ENCODE results near the gene EVPL. TPM values are rescaled to one million over a fixed set of nuclear protein-coding genes. Genes with fewer than 3 reads are reported as not detected.

EVPL gene
- total and polyA plus RNA-seq, 10 of the 15 experiments (the other 5 are each of a cell fraction or from before 2014, with no cell fraction given), result 0.03 TPM; not detected in 9

DNA sequence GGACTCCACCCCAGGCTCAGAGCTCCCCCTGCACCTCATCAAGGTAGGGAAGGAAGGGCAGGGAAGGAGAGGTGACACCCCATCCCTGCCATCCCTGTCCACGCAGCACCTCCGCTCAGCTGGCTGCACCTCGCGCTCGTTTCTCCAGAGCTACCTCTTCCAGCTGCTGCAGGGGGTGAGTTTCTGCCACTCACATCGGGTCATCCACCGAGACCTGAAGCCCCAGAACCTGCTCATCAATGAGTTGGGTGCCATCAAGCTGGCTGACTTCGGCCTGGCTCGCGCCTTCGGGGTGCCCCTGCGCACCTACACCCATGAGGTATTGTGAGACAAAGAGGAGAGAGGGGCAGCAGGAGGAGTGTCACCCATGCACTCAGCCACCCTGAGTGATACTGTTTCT lies 25.0 kb downstream of the EVPL start:
- Histone ChIP-seq H3K36me3 (ENCODE audit: control insufficient read depth in 2 of 2, insufficient read depth in 2 of 2, low read length in 1 of 2) (no peaks in the 10 kb centered on the region; a peak in 1 of 4 replicates), H4K20me1 (ENCODE audit: control insufficient read depth, insufficient read depth) (no peaks in the 10 kb centered on the region), H3K4me3 (no peak overlapping the region), H3K9me3 (replicated peaks; ENCODE audit: control insufficient read depth, insufficient read depth, low read length) (no peaks in the 10 kb centered on the region), H3K4me1 (ENCODE audit: control insufficient read depth, insufficient read depth, low read length) (peaks cover 4% of the 10 kb centered on the region), H2AFZ (ENCODE audit: control insufficient read depth, low read depth, low read length) (no peak overlapping the region), H3K27me3 (replicated peaks in 1 of 2; ENCODE audit: control insufficient read depth in 2 of 2, insufficient read depth in 2 of 2, low read length in 1 of 2) (no peaks in the 10 kb centered on the region), H3K79me2 (ENCODE audit: control insufficient read depth, insufficient read depth, low read length) (no peaks in the 10 kb centered on the region), H3K9ac (ENCODE audit: control insufficient read depth, insufficient read depth, low read length) (no peak overlapping the region), H3K4me2 (ENCODE audit: control insufficient read depth, insufficient read depth) (no peak overlapping the region), H3K27ac (ENCODE audit: control insufficient read depth, insufficient read depth) (no peak overlapping the region)
- ChIA-PET SMC1A (ENCODE audit: uncharacterized antibody, unreplicated experiment) (interaction anchor here (1.2 to 10.8 kb wide), 5 partner anchors 13 to 96 kb away, joined by 3 to 61 read pairs (median 6); partner anchors contain the start of genes ACOX1, MRPL38 and TEN1), POLR2A (interaction anchor here (0.7 to 2.2 kb wide), 3 partner anchors 97 to 146 kb away, joined by 3 to 8 read pairs (median 7); partner anchors contain the start of genes MRPL38 and WBP2), RAD21 (ENCODE audit: unreplicated experiment) (interaction anchor here (0.6 to 1.9 kb wide), 4 partner anchors 22 to 278 kb away, joined by 3 to 4 read pairs (median 4); no protein-coding TSS in a partner anchor), CTCF (interaction anchor here (0.8 to 12.8 kb wide), 8 partner anchors 10 to 249 kb away, joined by 3 to 128 read pairs (median 4); partner anchors contain the start of genes MRPL38 and TRIM65)
- in situ Hi-C loops (cut with MboI) (no loop called here), intact Hi-C loops (cut with micrococcal nuclease; ENCODE audit: unreplicated experiment) (no loop called here)
- no TSS peak for BruUV-seq (replicated peaks)
- TF ChIP-seq SMAD5 (IDR thresholded peaks at IDR 0.05; ENCODE audit: low read depth) (no peak), CBFB (IDR thresholded peaks at IDR 0.05; ENCODE audit: low read depth) (no peak), DPF2 (IDR thresholded peaks at IDR 0.05) (no peak), ETV6 (conservative IDR thresholded peaks at IDR 0.05 in 1 of 2, IDR thresholded peaks at IDR 0.05 in 1 of 2; ENCODE audit: borderline replicate concordance in 1 of 2, low read depth in 1 of 2) (no peak), USF2 (IDR thresholded peaks at IDR 0.05; ENCODE audit: borderline replicate concordance, low read depth, low read length) (no peak), ASH2L (IDR thresholded peaks at IDR 0.05; ENCODE audit: borderline replicate concordance, low read depth) (no peak), IRF5 (IDR thresholded peaks at IDR 0.05; ENCODE audit: borderline replicate concordance) (no peak), NFYA (IDR thresholded peaks at IDR 0.05; ENCODE audit: borderline replicate concordance, low read depth, low read length) (no peak)
- FAIRE-seq (no peak), ATAC-seq (no peak), DNase-seq (ENCODE audit: low read depth, low spot score) (no peak)
- WGBS (ENCODE audit: insufficient coverage, insufficient replicate concordance, low lambda C conversion rate, missing lambda C conversion rate), result 97% methylated on average over 10 of the region's 12 CpGs

Measured in GM12878 (cell line).